NK-92 (cell line): Measurements from ENCODE around the gene SPIN2A.
"Not testable (repeated sequence)": the region's sequence is repeated elsewhere in the genome, so short reads cannot be mapped to it uniquely, and the experiment has no call there.

Experiments used
- DNase-seq: peaks from one replicate; lab custom pipeline; 2025; ENCODE audit not compliant: unreplicated experiment; lab: John Stamatoyannopoulos, UW

SPIN2A gene

DNA sequence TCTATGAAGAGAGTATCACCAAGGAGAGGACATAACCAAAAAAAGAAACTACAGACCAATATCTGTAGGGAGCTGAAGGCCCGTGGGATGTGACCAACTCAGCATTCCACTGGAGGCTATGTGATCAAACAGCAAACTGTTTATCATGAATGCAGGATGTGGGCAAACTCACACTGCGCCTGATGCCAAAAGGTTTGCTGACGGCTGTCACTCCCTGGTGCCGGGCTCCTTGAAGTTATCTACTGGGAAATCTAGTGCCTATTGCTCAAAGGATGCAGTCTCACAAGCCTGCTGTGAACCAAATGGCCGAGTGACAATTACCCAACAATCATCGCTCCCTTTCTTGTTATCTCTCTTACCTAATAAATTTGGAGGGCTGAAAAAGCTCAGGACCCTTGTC, 34.3 kb downstream of the SPIN2A start:
- DNase-seq, result not testable (repeated sequence)
